HepG2 (cell line): Measurements from ENCODE around the gene MFSD12.

Experiments
- BCL6 ChIP-seq: IDR thresholded peaks from 2 replicates; pipeline ENCODE4 v1.6.1; 2016; ENCODE audit warnings: missing genetic modification reagents, missing compliant biosample characterization
- EZH2 ChIP-seq: conservative IDR thresholded peaks from 2 replicates; pipeline ENCODE4 v1.6.1; 2012; ENCODE audit warnings: mild to moderate bottlenecking, low read depth, low read length, moderate library complexity
- FOXK1 ChIP-seq: sonication (generic); formaldehyde crosslinking; IDR thresholded peaks from 2 replicates; pipeline ENCODE4 v1.4.0; 2020; ENCODE audit warnings: low read depth, missing genetic modification reagents, borderline replicate concordance
- TF ChIP-seq, protein P1 (sequence below): sonication (generic); formaldehyde crosslinking; IDR thresholded peaks from 2 replicates; pipeline ENCODE4 v1.5.0; 2020; ENCODE audit warnings: missing genetic modification reagents

DNA sequence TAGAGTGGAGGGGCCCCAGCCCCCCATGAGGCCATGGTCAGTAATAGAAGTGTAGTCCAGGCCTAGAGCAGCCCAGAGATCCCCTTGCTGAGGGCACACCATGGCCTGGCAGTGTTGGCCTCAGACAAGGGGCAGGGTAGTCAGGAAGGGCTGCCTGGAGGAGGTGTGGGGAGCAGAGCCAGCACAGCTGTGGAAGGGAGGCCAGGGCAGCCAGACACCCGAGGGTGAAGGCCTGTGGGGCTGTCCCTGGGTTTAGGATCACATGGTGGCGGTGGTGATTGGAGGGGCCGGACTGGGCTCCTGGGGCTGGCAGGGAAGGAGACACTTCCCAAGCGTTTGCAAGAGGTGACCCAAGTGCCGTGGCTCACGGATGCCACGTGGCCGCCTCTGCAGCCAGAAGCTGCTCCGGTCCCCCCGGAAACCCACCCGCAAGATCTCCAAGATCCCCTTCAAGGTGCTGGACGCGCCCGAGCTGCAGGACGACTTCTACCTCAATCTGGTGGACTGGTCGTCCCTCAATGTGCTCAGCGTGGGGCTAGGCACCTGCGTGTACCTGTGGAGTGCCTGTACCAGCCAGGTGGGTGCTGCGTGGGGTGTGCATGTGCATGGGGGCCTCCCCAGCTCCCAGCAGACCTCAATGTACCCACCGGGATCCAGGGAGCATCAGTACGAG, 30.0 kb downstream of the MFSD12 start:
- TF ChIP-seq, protein P1, sequence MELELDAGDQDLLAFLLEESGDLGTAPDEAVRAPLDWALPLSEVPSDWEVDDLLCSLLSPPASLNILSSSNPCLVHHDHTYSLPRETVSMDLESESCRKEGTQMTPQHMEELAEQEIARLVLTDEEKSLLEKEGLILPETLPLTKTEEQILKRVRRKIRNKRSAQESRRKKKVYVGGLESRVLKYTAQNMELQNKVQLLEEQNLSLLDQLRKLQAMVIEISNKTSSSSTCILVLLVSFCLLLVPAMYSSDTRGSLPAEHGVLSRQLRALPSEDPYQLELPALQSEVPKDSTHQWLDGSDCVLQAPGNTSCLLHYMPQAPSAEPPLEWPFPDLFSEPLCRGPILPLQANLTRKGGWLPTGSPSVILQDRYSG (CRISPR knock-in tag): no peak
- TF ChIP-seq EZH2: no peak
- TF ChIP-seq BCL6 (CRISPR knock-in tag): no peak
- no peak for TF ChIP-seq FOXK1 (CRISPR knock-in tag)
